ENCODE measurements around the gene SASS6. TPM values are rescaled to one million over a fixed set of nuclear protein-coding genes. Genes with fewer than 3 reads are reported as not detected.
"Not testable (repeated sequence)": the region's sequence is repeated elsewhere in the genome, so short reads cannot be mapped to it uniquely, and the experiment has no call there.

Gene SASS6
- total and polyA plus RNA-seq, 2 donors from 2014 or later = 1.1 to 2.1 TPM

DNA sequence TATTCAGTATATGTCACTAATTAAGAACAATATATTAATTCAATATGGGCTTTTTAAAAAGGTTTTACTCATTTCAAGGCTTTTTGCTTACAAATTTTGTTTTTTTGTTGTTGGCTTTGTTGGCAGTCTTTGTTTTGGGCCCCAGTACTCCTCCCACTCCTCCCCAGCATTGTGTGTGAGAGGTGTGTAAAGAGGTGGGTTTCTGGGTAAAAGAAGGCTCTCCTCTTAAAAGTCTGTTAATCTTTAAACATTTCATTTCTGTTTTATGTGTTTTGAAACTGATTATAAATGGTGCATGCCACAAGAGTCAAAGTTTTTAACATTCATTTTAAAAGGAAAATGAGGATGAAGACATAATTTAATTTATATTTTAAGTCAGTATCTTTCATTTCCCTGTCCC, 79.6 kb downstream of the SASS6 start:
- TF ChIP-seq, protein P1, sequence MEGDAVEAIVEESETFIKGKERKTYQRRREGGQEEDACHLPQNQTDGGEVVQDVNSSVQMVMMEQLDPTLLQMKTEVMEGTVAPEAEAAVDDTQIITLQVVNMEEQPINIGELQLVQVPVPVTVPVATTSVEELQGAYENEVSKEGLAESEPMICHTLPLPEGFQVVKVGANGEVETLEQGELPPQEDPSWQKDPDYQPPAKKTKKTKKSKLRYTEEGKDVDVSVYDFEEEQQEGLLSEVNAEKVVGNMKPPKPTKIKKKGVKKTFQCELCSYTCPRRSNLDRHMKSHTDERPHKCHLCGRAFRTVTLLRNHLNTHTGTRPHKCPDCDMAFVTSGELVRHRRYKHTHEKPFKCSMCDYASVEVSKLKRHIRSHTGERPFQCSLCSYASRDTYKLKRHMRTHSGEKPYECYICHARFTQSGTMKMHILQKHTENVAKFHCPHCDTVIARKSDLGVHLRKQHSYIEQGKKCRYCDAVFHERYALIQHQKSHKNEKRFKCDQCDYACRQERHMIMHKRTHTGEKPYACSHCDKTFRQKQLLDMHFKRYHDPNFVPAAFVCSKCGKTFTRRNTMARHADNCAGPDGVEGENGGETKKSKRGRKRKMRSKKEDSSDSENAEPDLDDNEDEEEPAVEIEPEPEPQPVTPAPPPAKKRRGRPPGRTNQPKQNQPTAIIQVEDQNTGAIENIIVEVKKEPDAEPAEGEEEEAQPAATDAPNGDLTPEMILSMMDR (IDR thresholded peaks at IDR 0.05; ENCODE audit: borderline replicate concordance, extremely low read depth, insufficient read depth) = no peak
- Histone ChIP-seq H3K27me3 (ENCODE audit: control insufficient read depth, insufficient read depth, low read length) (no peaks in the 10 kb centered on the region), H3K27ac (ENCODE audit: low read depth in 2 of 2, low read length in 2 of 2) (no peak overlapping the region), H3K36me3 (ENCODE audit: control insufficient read depth in 2 of 3, insufficient read depth in 3 of 3, low read length in 3 of 3) (peaks cover 0 to 4% (median 0%) of the 10 kb centered on the region in 3 donors), H3K4me3 (ENCODE audit: low read length in 3 of 3) (no peak overlapping the region), H3K9ac (ENCODE audit: low read length in 3 of 3) (no peak overlapping the region), H3K9me3 (ENCODE audit: control insufficient read depth in 2 of 3, insufficient read depth in 1 of 3, low read length in 3 of 3) (no peaks in the 10 kb centered on the region), H3K4me1 (ENCODE audit: control insufficient read depth in 2 of 3, insufficient read depth in 2 of 3, low read depth in 1 of 3, low read length in 3 of 3) (no peaks in the 10 kb centered on the region)
- no peak for FAIRE-seq
- DNase-seq = no peak
- intact Hi-C loops (cut with DNase I) = no loop called here

DNA sequence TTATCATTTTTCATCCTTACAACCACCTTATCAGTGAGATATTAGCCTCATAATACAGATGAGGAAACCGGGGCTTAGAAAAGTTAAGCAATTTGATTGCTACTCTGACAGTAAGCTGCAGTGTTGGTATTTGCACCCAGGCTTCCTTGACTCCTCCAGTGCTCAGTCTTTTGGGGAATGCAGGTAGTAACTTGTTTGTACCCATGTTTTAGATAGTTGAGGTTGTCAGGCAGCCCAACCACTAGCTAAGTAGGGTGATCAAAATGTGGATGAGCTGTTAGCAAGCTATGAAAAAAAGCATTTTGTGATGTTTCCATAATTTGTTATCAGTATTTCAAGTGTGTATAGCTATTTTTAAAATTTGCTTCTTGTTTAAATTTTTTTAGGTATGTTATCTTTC, 80.8 kb downstream of the SASS6 start:
- H3K4me3 ChIP-seq (ENCODE audit: low read length in 3 of 3) = no peak overlapping the region
- TF ChIP-seq, protein P1 (IDR thresholded peaks at IDR 0.05; ENCODE audit: borderline replicate concordance, extremely low read depth, insufficient read depth) = no peak
- no peak overlapping the region for H3K9ac ChIP-seq (ENCODE audit: low read length in 3 of 3)
- H3K27ac ChIP-seq (ENCODE audit: low read depth in 2 of 2, low read length in 2 of 2) = no peak overlapping the region
- no peaks in the 10 kb centered on the region for H3K4me1 ChIP-seq (ENCODE audit: control insufficient read depth in 2 of 3, insufficient read depth in 2 of 3, low read depth in 1 of 3, low read length in 3 of 3)
- no peak for FAIRE-seq
- no peaks in the 10 kb centered on the region for H3K9me3 ChIP-seq (ENCODE audit: control insufficient read depth in 2 of 3, insufficient read depth in 1 of 3, low read length in 3 of 3)
- H3K27me3 ChIP-seq (ENCODE audit: control insufficient read depth, insufficient read depth, low read length) = no peaks in the 10 kb centered on the region
- intact Hi-C loops (cut with DNase I) = no loop called here
- no peak for DNase-seq
- peaks cover 0 to 2% (median 0%) of the 10 kb centered on the region in 3 donors for H3K36me3 ChIP-seq (ENCODE audit: control insufficient read depth in 2 of 3, insufficient read depth in 3 of 3, low read length in 3 of 3)

DNA sequence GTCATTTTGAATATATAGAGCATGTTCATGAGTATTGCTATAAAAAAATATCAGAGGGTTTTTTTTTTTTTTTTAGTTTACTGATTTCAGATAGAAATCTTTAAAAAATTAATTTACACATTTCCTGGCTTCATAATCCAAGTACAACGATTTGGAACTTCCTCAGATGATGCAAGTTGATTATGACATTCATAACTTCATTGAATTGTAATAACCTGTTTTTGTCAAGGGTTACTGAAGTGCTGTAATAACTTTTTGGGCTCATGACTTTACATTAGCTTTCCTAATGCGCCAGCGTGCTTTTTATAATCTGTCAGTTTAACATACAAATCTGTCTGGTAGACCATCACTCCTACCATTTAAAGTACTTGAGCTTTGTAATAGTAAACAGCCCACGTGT, 81.3 kb downstream of the SASS6 start:
- no peak overlapping the region for H3K27ac ChIP-seq (ENCODE audit: low read depth in 2 of 2, low read length in 2 of 2)
- peaks cover 0 to 2% (median 0%) of the 10 kb centered on the region in 3 donors for H3K36me3 ChIP-seq (ENCODE audit: control insufficient read depth in 2 of 3, insufficient read depth in 3 of 3, low read length in 3 of 3)
- no peak for DNase-seq
- H3K9me3 ChIP-seq (ENCODE audit: control insufficient read depth in 2 of 3, insufficient read depth in 1 of 3, low read length in 3 of 3) = no peaks in the 10 kb centered on the region
- TF ChIP-seq, protein P1 (IDR thresholded peaks at IDR 0.05; ENCODE audit: borderline replicate concordance, extremely low read depth, insufficient read depth) = no peak
- H3K4me3 ChIP-seq (ENCODE audit: low read length in 3 of 3) = no peak overlapping the region
- FAIRE-seq = no peak
- H3K27me3 ChIP-seq (ENCODE audit: control insufficient read depth, insufficient read depth, low read length) = no peaks in the 10 kb centered on the region
- intact Hi-C loops (cut with DNase I) = no loop called here
- H3K9ac ChIP-seq (ENCODE audit: low read length in 3 of 3) = no peak overlapping the region
- no peaks in the 10 kb centered on the region for H3K4me1 ChIP-seq (ENCODE audit: control insufficient read depth in 2 of 3, insufficient read depth in 2 of 3, low read depth in 1 of 3, low read length in 3 of 3)

DNA sequence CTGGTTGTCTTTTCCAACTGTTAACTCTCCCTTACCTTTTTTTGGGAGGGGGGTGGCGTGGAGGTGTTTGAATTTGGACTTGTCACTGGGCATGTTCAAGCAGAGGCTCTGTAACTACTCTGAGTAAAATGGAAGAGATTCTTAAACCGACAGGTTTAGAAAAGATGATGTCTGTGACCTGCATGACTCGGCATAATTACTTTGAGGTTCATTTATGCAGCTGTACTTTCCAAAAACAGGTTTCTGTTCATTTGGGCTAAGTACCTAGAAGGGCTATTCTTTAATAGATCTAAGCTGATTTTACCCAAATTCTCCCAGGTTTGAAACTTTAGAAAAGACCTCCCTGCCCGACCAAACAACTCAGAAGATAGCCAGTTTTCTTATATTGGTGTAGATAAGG, 82.6 kb downstream of the SASS6 start:
- intact Hi-C loops (cut with DNase I) = no loop called here
- Histone ChIP-seq H3K4me3 (ENCODE audit: low read length in 3 of 3) (no peak overlapping the region), H3K9ac (ENCODE audit: low read length in 3 of 3) (no peak overlapping the region), H3K4me1 (ENCODE audit: control insufficient read depth in 2 of 3, insufficient read depth in 2 of 3, low read depth in 1 of 3, low read length in 3 of 3) (no peaks in the 10 kb centered on the region), H3K27ac (ENCODE audit: low read depth in 2 of 2, low read length in 2 of 2) (no peak overlapping the region), H3K9me3 (ENCODE audit: control insufficient read depth in 2 of 3, insufficient read depth in 1 of 3, low read length in 3 of 3) (no peaks in the 10 kb centered on the region), H3K27me3 (ENCODE audit: control insufficient read depth, insufficient read depth, low read length) (no peaks in the 10 kb centered on the region), H3K36me3 (ENCODE audit: control insufficient read depth in 2 of 3, insufficient read depth in 3 of 3, low read length in 3 of 3) (peaks cover 0 to 2% (median 0%) of the 10 kb centered on the region in 3 donors)
- FAIRE-seq (no peak), DNase-seq (no peak)
- TF ChIP-seq, protein P1 (IDR thresholded peaks at IDR 0.05; ENCODE audit: borderline replicate concordance, extremely low read depth, insufficient read depth) = no peak

DNA sequence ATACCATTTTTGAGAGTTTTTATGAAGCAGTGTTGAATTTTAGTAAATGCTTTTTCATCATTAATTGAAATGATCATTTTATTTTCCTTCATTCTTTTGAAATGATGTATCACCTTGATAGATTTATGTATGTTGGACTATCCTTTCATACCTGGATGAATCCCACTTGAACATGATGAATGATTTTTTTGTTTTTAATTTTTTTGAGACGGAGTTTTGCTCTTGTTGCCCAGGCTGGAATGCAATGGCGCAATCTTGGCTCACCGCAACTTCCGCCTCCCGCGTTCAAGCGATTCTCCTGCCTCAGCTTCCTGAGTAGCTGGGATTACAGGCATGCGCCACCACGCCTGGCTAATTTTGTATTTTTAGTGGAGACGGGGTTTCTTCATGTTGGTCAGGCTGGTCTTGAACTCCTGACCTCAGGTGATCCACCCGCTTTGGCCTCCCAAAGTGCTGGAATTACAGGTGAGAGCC, 85.5 kb downstream of the SASS6 start:
- H3K27ac ChIP-seq (ENCODE audit: low read depth in 2 of 2, low read length in 2 of 2); H3K9me3 ChIP-seq (ENCODE audit: control insufficient read depth in 2 of 3, insufficient read depth in 1 of 3, low read length in 3 of 3); DNase-seq; intact Hi-C loops (cut with DNase I); H3K36me3 ChIP-seq (ENCODE audit: control insufficient read depth in 2 of 3, insufficient read depth in 3 of 3, low read length in 3 of 3); H3K9ac ChIP-seq (ENCODE audit: low read length in 3 of 3); H3K4me3 ChIP-seq (ENCODE audit: low read length in 3 of 3); H3K4me1 ChIP-seq (ENCODE audit: control insufficient read depth in 2 of 3, insufficient read depth in 2 of 3, low read depth in 1 of 3, low read length in 3 of 3); FAIRE-seq; H3K27me3 ChIP-seq (ENCODE audit: control insufficient read depth, insufficient read depth, low read length): not testable (repeated sequence)
